Ramos (cell line): ENCODE results near the gene VWF.

ENCODE experiments used
- in situ Hi-C: fragments of 300-500 bp; cut with MboI; formaldehyde crosslinking; loops from one replicate; pipeline ENCODE4 v1.14.3; 2022; ENCODE audit warnings: low sequenced_read_pairs; ENCODE audit not compliant: unreplicated experiment

The VWF gene

DNA sequence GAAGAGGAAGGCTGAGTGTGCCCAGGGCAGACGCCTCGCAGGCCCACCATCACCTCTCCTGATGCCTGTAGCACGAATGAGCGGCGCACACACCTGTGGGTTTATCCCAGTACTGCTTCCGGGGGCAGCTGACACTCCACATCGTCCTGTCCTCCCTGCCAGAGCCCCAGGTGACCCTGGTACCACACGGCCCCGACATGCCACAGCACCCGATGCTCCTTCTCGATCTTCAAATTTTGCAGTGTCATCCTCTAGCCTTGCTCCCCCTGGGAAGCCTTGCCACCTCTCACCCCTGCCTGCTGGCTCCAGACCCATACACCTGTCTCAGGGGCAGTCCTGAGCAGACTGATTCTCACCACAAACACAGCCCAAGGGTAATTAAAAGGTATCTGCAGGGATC, 220.0 kb downstream of the VWF start:
- in situ Hi-C loops = no loop called here

GRCh38 chr12:5902736-5903135, 221.7 kb downstream of the VWF start:
- in situ Hi-C loops = no loop called here

GRCh38 chr12:5901416-5901815, 223.1 kb downstream of the VWF start:
- in situ Hi-C loops = no loop called here

DNA sequence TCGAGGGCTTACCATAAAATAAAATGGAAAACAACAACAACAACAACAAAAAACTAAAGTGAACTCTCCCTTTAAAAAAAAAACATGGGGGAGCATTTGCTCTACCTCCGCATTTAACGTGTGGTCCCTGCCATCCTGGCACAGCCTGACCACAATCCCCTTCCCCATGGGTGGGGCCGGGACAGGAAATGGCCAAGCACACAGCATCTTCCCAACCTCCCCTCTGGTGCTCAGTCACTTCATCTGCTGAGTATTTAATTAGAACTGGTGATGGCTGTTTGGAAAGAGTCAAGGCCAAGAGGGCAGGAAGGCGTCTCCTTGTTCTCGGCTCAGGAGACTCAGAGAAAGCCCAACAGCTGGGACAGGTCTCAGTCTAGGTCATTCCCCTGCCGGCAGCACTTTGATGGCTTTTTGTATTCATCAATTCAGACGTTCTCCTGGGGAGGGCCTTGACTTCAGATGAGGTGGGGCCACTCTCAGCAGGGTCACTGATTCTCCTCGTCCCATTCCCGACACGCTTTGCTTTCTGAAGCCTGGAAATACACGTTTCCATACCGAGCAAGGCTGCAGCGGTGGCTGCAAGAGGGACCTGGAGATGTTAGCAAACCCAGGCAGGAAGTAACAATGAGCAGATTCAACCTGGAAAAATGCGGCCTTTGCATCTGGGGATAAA, 223.8 kb downstream of the VWF start:
- in situ Hi-C loops = no loop called here

DNA sequence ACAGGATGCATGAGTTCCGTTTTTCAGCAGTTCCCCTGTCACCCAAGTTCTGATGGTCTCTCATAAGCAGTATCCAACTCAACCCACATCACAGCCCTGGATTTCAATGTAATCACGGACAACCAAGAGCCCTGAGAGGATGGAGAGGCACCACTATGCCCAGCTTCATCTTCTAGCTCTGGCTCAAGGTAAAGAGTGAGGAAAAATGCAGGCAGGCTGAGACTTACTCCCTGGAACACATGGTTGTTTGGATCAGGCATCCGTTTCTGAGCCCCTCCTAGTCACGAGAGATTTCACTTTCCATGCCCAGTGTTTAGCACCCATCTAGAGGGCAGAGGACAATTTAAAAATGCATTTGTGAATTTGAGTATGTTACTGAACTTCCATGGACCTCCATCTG, 224.4 kb downstream of the VWF start:
- in situ Hi-C loops = no loop called here

GRCh38 chr12:5899675-5900074, 224.8 kb downstream of the VWF start:
- in situ Hi-C loops = no loop called here

DNA sequence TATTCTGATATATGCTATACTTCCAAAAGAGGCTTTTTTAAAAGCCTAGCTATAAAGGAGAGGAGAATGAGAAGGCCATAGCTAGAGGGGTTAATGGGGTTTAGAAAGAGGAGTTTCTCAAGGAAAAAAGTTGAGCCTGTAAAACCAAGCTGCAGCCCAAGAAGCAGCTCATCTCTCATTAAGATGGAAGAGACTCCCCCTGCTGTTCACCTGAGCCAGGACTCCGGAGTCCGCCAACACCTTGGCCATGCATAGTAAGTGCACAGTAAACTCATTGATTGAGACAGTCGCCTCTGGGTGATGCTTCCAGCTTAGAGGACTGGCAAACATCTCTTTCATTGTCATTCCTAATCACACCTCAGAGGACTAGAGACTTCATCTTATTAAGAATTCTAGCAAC, 225.6 kb downstream of the VWF start:
- in situ Hi-C loops = no loop called here
